ENCODE measurements around the gene CDH4.

Gene CDH4

DNA sequence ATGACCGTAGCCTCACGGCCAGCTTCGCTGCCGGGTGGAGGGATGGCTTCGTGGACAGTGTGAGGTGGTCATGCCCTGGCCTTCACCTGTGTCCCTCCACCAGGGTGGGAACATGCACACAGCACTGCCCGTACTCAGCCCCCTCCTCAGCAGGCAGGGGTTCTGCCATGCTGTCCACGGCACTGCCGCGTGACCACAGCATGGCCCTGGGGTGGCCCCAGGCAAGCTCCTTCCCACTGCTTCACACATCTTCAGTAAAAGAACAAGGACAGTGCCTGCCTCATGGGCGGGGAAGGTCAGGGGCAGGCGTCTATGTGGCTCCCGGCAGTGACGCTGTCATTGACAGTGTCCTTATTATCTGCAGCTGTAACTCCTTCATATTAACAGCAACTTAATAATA is 607.7 kb downstream of the CDH4 start:
- TF ChIP-seq REST (IDR thresholded peaks at IDR 0.05; ENCODE audit: low read depth) (no peak), ZBTB7A (IDR thresholded peaks at IDR 0.05; ENCODE audit: low read depth) (no peak), EGR1 (IDR thresholded peaks at IDR 0.05) (no peak), TEAD4 (IDR thresholded peaks at IDR 0.05) (no peak), FOXM1 (IDR thresholded peaks at IDR 0.05; ENCODE audit: borderline replicate concordance, low read depth) (no peak), TCF12 (IDR thresholded peaks at IDR 0.05; ENCODE audit: low read depth) (no peak), CREB1 (IDR thresholded peaks at IDR 0.05; ENCODE audit: low read depth) (no peak), YY1 (IDR thresholded peaks at IDR 0.05; ENCODE audit: low read depth) (no peak), EP300 (IDR thresholded peaks at IDR 0.05; ENCODE audit: borderline replicate concordance) (no peak), CEBPB (IDR thresholded peaks at IDR 0.05) (no peak), RAD21 (IDR thresholded peaks at IDR 0.05; ENCODE audit: low read depth) (no peak), TAF1 (IDR thresholded peaks at IDR 0.05; ENCODE audit: low read depth) (no peak), NFIC (IDR thresholded peaks at IDR 0.05) (no peak)
- TF ChIP-seq, protein P1, sequence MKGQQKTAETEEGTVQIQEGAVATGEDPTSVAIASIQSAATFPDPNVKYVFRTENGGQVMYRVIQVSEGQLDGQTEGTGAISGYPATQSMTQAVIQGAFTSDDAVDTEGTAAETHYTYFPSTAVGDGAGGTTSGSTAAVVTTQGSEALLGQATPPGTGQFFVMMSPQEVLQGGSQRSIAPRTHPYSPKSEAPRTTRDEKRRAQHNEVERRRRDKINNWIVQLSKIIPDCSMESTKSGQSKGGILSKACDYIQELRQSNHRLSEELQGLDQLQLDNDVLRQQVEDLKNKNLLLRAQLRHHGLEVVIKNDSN (IDR thresholded peaks at IDR 0.05), result no peak
- TF ChIP-seq, protein P2, sequence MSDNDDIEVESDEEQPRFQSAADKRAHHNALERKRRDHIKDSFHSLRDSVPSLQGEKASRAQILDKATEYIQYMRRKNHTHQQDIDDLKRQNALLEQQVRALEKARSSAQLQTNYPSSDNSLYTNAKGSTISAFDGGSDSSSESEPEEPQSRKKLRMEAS (IDR thresholded peaks at IDR 0.05), result no peak

DNA sequence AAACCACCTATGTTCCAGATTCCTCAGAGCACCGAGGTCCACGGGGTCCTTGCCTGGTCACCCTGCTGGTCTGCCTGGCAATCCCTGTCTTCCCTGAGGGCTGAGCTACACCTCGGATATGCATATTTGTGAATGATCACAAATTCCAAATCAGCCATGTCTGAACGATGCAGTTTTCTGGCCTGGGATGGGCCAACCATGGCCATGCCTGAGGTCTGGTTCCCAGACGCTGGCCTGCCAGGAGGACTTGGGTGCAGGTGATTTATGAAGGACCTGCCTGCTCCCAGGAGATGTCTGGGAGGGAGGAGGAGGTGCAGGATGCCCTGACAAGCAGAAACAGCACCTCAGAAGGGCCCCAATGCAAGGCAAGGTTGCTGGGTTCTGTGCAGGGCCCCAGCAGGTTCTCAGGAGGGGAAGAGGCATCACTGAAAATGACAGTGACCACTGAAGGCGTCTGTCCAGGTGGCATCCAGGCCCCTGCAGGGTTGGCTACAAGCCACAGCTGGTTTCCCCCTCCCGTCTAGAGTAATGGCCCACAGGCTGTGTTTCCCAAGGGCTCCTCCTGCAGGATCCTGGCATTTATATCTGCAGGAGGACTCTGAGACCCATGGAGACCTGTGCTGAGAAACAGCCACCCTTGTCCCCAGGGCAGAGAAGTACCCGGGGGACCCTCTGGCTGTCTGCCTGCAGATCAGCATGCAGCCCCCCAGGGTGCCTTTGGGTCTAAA is 608.4 kb downstream of the CDH4 start:
- TF ChIP-seq TEAD4 (IDR thresholded peaks at IDR 0.05) (no peak), TAF1 (IDR thresholded peaks at IDR 0.05; ENCODE audit: low read depth) (no peak), FOXM1 (IDR thresholded peaks at IDR 0.05; ENCODE audit: borderline replicate concordance, low read depth) (no peak), EGR1 (IDR thresholded peaks at IDR 0.05) (no peak), NFIC (IDR thresholded peaks at IDR 0.05) (no peak), RAD21 (IDR thresholded peaks at IDR 0.05; ENCODE audit: low read depth) (no peak), ZBTB7A (IDR thresholded peaks at IDR 0.05; ENCODE audit: low read depth) (no peak), REST (IDR thresholded peaks at IDR 0.05; ENCODE audit: low read depth) (no peak), CEBPB (IDR thresholded peaks at IDR 0.05) (no peak), YY1 (IDR thresholded peaks at IDR 0.05; ENCODE audit: low read depth) (no peak), EP300 (IDR thresholded peaks at IDR 0.05; ENCODE audit: borderline replicate concordance) (no peak), CREB1 (IDR thresholded peaks at IDR 0.05; ENCODE audit: low read depth) (no peak), TCF12 (IDR thresholded peaks at IDR 0.05; ENCODE audit: low read depth) (no peak)
- TF ChIP-seq, protein P1 (IDR thresholded peaks at IDR 0.05), result no peak
- TF ChIP-seq, protein P2 (IDR thresholded peaks at IDR 0.05), result no peak

GRCh38 chr20:61861054-61861841 is 609.2 kb downstream of the CDH4 start:
- TF ChIP-seq, protein P2 (IDR thresholded peaks at IDR 0.05), result no peak
- TF ChIP-seq REST (IDR thresholded peaks at IDR 0.05; ENCODE audit: low read depth) (no peak), EP300 (IDR thresholded peaks at IDR 0.05; ENCODE audit: borderline replicate concordance) (no peak), NFIC (IDR thresholded peaks at IDR 0.05) (no peak), TEAD4 (IDR thresholded peaks at IDR 0.05) (no peak), CEBPB (IDR thresholded peaks at IDR 0.05) (no peak), YY1 (IDR thresholded peaks at IDR 0.05; ENCODE audit: low read depth) (no peak), TCF12 (IDR thresholded peaks at IDR 0.05; ENCODE audit: low read depth) (no peak), ZBTB7A (IDR thresholded peaks at IDR 0.05; ENCODE audit: low read depth) (no peak)
- TF ChIP-seq, protein P1 (IDR thresholded peaks at IDR 0.05), result no peak

Data from Ishikawa (cell line).